Transverse colon (tissue), 4 donors: ENCODE data around the gene CPA3. TPM values are rescaled to one million over a fixed set of nuclear protein-coding genes. Genes with fewer than 3 reads are reported as not detected.

ENCODE experiments used
- DNase-seq: peaks from one replicate; pipeline ENCODE4 v3.0.0-alpha.2; 2019
- H3K27ac ChIP-seq, 4 donors: fragments of 200-600 bp; sonication (generic); 2 replicates each; pipeline ENCODE4 v1.5.1; 2016 to 2018; ENCODE audit warnings: inconsistent platforms in 4 of 4
- H3K27me3 ChIP-seq: fragments of 200-600 bp; sonication (generic); 2 replicates; pipeline ENCODE4 v1.5.1; 2017; ENCODE audit warnings: inconsistent platforms
- H3K36me3 ChIP-seq, 4 donors: fragments of 200-600 bp; sonication (generic); 2 replicates each; pipeline ENCODE4 v1.5.1; 2017 to 2019; ENCODE audit warnings: inconsistent platforms in 4 of 4
- H3K4me1 ChIP-seq, 4 donors: fragments of 200-600 bp; sonication (generic); 2 replicates each; pipeline ENCODE4 v1.5.1; 2017 to 2020; ENCODE audit warnings: inconsistent platforms in 4 of 4
- H3K4me3 ChIP-seq, 4 donors: fragments of 200-600 bp; sonication (generic); 1 replicate in 1 of 4; 2 replicates in 3 of 4; pipeline versions ENCODE4 v1.5.1 to v1.6.1; 2017 to 2019; ENCODE audit warnings: inconsistent platforms in 4 of 4
- H3K9me3 ChIP-seq, 2 donors: fragments of 200-600 bp; sonication (generic); 2 replicates each; pipeline ENCODE4 v1.5.1; 2017 to 2019; ENCODE audit warnings: inconsistent platforms in 2 of 2
- CTCF ChIP-seq, 5 experiments: fragments of 200-600 bp in 3 of 5; fragments of 450-650 bp in 2 of 5; sonication (generic) in 3 of 5; IDR thresholded peaks; 1 replicate in 2 of 5; 2 replicates in 3 of 5; pipeline ENCODE4 v1.5.1; 2016 to 2017; ENCODE audit warnings: antibody characterized with exemption in 5 of 5, inconsistent platforms in 3 of 5, mild to moderate bottlenecking in 2 of 5, moderate library complexity in 1 of 5
- EP300 ChIP-seq: sonication (generic); formaldehyde crosslinking; IDR thresholded peaks from one replicate; pipeline ENCODE4 v1.6.1; 2017; ENCODE audit warnings: antibody characterized with exemption, low read depth
- POLR2A ChIP-seq: fragments of 450-650 bp; IDR thresholded peaks from one replicate; pipeline ENCODE4 v1.6.1; 2016; ENCODE audit warnings: antibody characterized with exemption, mild to moderate bottlenecking, moderate library complexity
- POLR2AphosphoS5 ChIP-seq, 3 donors: sonication (generic); formaldehyde crosslinking; IDR thresholded peaks; one replicate each; pipeline ENCODE4 v1.6.1; 2016; ENCODE audit warnings: antibody characterized with exemption in 3 of 3
- WGBS, 2 donors: methylation state at CpG; one replicate each; pipeline ENCODE4 v1.1.5; 2018; ENCODE audit warnings: low coverage in 1 of 2; 5-methylcytosine and 5-hydroxymethylcytosine counted together
- in situ Hi-C, 4 donors: fragments of 200-750 bp; cut with MboI; loops; one replicate each; pipeline versions ENCODE4 v1.15.0 to v1.15.1; 2017; ENCODE audit warnings: low sequenced_read_pairs in 3 of 4, low pct_ligation_motif_present in 1 of 4, low pct_unique_long_range_greater_than_20kb in 1 of 4
- intact Hi-C: fragments of 100-400 bp; cut with DNase I; formaldehyde crosslinking; loops from one replicate; pipeline ENCODE4 v1.15.1; 2023; ENCODE audit warnings: low total_unique reads
- total RNA-seq, 4 donors: library from RNA; depleted of rRNA; stranded (reverse); fragments of >200 nt; gene quantifications; one replicate each; pipeline ENCODE4 v1.1.0, GENCODE V29; 2016

CPA3 gene
- total RNA-seq, 4 donors from 2014 or later: 0.80 to 5.6 (median 4.3) TPM

GRCh38 chr3:148828136-148828690, 36.9 kb upstream of the CPA3 start:
- in situ Hi-C loops: no loop called here
- no peak overlapping the region for H3K4me3 ChIP-seq
- H3K27ac ChIP-seq: no peak overlapping the region
- H3K4me1 ChIP-seq: no peaks in the 10 kb centered on the region
- H3K36me3 ChIP-seq: no peaks in the 10 kb centered on the region
- intact Hi-C loops: no loop called here
- no peaks in the 10 kb centered on the region for H3K27me3 ChIP-seq
- 69 to 76% methylated on average over 4 of the region's 4 CpGs for WGBS, 2 donors
- DNase-seq: no peak
- TF ChIP-seq POLR2AphosphoS5 (IDR thresholded peaks at IDR 0.05) (no peak), POLR2A (no peak), EP300 (no peak), CTCF (IDR thresholded peaks at IDR 0.05) (no peak)
- H3K9me3 ChIP-seq: no peaks in the 10 kb centered on the region

- H3K4me1 ChIP-seq: no peaks in the 10 kb centered on the region
- DNase-seq: no peak
- no peak overlapping the region for H3K4me3 ChIP-seq
- no peaks in the 10 kb centered on the region for H3K36me3 ChIP-seq
- H3K27me3 ChIP-seq: no peaks in the 10 kb centered on the region
- TF ChIP-seq EP300: no peak
- TF ChIP-seq POLR2A: no peak
- TF ChIP-seq CTCF (IDR thresholded peaks at IDR 0.05): no peak
- no peak for TF ChIP-seq POLR2AphosphoS5 (IDR thresholded peaks at IDR 0.05)
- H3K27ac ChIP-seq: no peak overlapping the region
- in situ Hi-C loops: no loop called here
- intact Hi-C loops: no loop called here
- H3K9me3 ChIP-seq: no peaks in the 10 kb centered on the region
- 72 to 82% methylated on average over 2 to 3 of the region's 3 CpGs for WGBS, 2 donors
Measured at GRCh38 chr3:148829926-148830325, 35.2 kb upstream of the CPA3 start.

- no peak for DNase-seq
- no peaks in the 10 kb centered on the region for H3K27me3 ChIP-seq
- H3K9me3 ChIP-seq: no peaks in the 10 kb centered on the region
- H3K36me3 ChIP-seq: no peaks in the 10 kb centered on the region
- intact Hi-C loops: no loop called here
- 90% methylated on average over 3 of the region's 3 CpGs; no CpG with 5 or more reads in 1 of the 2 donors for WGBS, 2 donors
- H3K4me3 ChIP-seq: no peak overlapping the region
- in situ Hi-C loops: no loop called here
- H3K4me1 ChIP-seq: no peaks in the 10 kb centered on the region
- H3K27ac ChIP-seq: no peak overlapping the region
- TF ChIP-seq CTCF (IDR thresholded peaks at IDR 0.05): no peak
- no peak for TF ChIP-seq POLR2A
- TF ChIP-seq POLR2AphosphoS5 (IDR thresholded peaks at IDR 0.05): no peak
- TF ChIP-seq EP300: no peak
Measured at GRCh38 chr3:148833223-148833622, 31.9 kb upstream of the CPA3 start.

DNA sequence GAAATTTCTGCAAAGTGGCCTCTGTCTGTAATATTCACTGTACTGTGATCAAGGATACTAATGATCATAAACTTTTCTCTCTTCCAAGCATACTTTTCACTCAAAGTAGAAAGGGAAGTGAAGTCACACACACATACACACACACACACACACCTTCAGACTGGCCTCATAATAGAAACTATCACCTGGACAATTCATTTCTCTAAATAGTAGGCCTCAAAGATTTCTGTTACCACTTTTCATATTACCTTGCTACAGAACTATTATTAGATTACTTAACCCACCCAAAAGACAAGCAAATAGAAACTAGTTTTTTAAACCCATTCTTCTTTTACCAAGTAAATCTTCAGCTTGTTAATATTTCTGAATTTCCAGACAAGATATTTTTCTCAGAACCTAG, 25.3 kb upstream of the CPA3 start:
- H3K27ac ChIP-seq: no peak overlapping the region
- TF ChIP-seq CTCF (IDR thresholded peaks at IDR 0.05) (no peak), EP300 (no peak), POLR2A (no peak)
- no peak overlapping the region for H3K4me3 ChIP-seq
- in situ Hi-C loops: no loop called here
- H3K27me3 ChIP-seq: no peaks in the 10 kb centered on the region
- intact Hi-C loops: no loop called here
- no peaks in the 10 kb centered on the region for H3K4me1 ChIP-seq
- no peak for DNase-seq
- H3K36me3 ChIP-seq: no peaks in the 10 kb centered on the region
- no peaks in the 10 kb centered on the region for H3K9me3 ChIP-seq
